ENCODE measurements around the gene PRKCD. TPM values are rescaled to one million over a fixed set of nuclear protein-coding genes. Genes with fewer than 3 reads are reported as not detected.

Gene PRKCD
- total RNA-seq, 2 experiments from 2014 or later: 19.9 to 23.5 TPM

DNA sequence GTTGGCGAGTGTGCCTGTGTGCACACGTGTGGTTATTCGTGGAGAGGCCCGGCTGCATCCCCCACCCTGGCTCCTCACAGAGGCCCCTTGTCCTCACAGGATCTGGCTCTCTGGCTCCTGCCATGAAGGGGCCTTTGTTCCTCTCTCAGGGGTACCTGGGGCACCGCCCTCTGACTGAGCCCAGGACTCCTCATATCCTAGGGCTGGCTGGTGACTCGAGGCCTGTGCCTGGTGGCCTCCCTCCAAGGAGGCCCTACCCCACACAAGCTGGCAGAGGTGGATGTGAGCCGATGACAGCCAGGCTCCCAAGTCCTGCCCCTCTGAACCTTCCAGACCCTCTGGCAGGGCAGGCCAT lies 10.0 kb downstream of the PRKCD start:
- H3K27me3 Mint-ChIP-seq: no peaks in the 10 kb centered on the region
- no peaks in the 10 kb centered on the region for H3K36me3 Mint-ChIP-seq (ENCODE audit: low read depth)
- no peak for DNase-seq
- CTCF ChIA-PET: interaction anchor here (0.5 to 3.5 kb wide), 2 partner anchors 25 to 77 kb away, joined by 4 to 14 read pairs; no protein-coding TSS in a partner anchor
- peaks cover 40% of the 10 kb centered on the region for H3K4me1 Mint-ChIP-seq
- H3K4me3 Mint-ChIP-seq: no peak overlapping the region
- H3K27ac Mint-ChIP-seq: no peak overlapping the region
- no peaks in the 10 kb centered on the region for H3K9me3 Mint-ChIP-seq
- POLR2A ChIA-PET: no interaction called here

DNA sequence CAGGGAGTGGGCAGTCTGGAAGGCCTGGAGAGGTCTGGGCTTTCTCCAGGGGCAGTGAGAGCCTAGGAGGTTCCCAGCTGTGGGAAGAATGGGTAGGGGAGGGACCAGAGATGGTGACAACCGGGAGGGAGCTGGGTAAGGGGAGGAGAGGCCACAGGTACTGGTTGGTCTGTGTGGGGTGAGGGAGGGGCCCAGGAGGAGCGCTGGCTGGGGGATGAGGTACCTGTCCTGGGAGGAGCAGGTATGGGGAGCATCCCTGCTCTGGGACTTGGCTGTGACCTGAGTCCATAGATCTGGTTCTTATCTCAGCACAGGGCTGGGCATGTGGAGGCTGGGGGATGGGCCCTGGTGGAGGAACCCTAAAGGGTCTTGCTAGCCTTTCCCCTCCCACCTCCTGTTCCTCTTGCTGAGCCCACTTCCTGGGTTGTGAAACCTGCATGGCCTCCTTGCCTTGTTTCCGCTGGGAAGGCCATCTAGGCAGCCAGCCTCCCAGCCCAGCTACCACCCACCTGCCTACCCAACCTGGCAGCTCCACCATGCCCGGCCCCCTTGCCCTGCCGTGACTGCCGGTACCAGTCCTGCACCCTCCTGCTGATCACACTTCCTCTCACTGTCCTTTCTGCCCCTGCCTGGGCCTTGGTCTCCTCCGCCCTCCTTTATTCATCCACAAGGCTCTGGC lies 11.0 kb downstream of the PRKCD start:
- Mint-ChIP-seq H3K36me3 (ENCODE audit: low read depth) (no peaks in the 10 kb centered on the region), H3K27me3 (no peaks in the 10 kb centered on the region), H3K4me3 (no peak overlapping the region), H3K4me1 (peaks cover 35% of the 10 kb centered on the region), H3K27ac (no peak overlapping the region), H3K9me3 (no peaks in the 10 kb centered on the region)
- ChIA-PET POLR2A (no interaction called here), CTCF (interaction anchor here (2.1 kb wide), 1 partner anchor 23 kb away, joined by 5 read pairs; no protein-coding TSS in a partner anchor)
- no peak for DNase-seq

DNA sequence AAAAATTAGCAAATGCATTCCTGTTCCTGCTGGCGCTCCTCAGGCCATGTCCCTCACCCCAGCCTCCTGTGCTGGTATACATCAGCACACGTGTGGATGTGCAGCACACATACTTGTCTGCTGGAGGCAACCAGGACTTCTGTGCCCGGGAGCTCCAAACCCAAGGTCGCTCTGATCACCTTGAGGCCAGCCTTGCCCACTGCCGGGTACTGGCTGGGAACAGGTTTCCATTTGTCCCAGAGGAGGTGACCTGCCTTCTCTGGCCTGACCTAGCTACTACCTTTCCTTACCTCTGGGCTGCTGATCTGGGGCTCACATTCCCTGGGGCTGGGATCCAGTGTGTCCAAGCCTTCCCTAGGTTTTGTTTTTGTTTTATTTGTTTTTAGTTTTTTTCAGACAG lies 12.1 kb downstream of the PRKCD start:
- H3K4me1 Mint-ChIP-seq: peaks cover 34% of the 10 kb centered on the region
- H3K27ac Mint-ChIP-seq: no peak overlapping the region
- ChIA-PET POLR2A (no interaction called here), CTCF (interaction anchor here (0.6 to 2.1 kb wide), 3 partner anchors 13 to 958 kb away, joined by 3 to 5 read pairs (median 4); no protein-coding TSS in a partner anchor)
- H3K9me3 Mint-ChIP-seq: no peaks in the 10 kb centered on the region
- no peaks in the 10 kb centered on the region for H3K27me3 Mint-ChIP-seq
- no peak for DNase-seq
- no peaks in the 10 kb centered on the region for H3K36me3 Mint-ChIP-seq (ENCODE audit: low read depth)
- H3K4me3 Mint-ChIP-seq: no peak overlapping the region

DNA sequence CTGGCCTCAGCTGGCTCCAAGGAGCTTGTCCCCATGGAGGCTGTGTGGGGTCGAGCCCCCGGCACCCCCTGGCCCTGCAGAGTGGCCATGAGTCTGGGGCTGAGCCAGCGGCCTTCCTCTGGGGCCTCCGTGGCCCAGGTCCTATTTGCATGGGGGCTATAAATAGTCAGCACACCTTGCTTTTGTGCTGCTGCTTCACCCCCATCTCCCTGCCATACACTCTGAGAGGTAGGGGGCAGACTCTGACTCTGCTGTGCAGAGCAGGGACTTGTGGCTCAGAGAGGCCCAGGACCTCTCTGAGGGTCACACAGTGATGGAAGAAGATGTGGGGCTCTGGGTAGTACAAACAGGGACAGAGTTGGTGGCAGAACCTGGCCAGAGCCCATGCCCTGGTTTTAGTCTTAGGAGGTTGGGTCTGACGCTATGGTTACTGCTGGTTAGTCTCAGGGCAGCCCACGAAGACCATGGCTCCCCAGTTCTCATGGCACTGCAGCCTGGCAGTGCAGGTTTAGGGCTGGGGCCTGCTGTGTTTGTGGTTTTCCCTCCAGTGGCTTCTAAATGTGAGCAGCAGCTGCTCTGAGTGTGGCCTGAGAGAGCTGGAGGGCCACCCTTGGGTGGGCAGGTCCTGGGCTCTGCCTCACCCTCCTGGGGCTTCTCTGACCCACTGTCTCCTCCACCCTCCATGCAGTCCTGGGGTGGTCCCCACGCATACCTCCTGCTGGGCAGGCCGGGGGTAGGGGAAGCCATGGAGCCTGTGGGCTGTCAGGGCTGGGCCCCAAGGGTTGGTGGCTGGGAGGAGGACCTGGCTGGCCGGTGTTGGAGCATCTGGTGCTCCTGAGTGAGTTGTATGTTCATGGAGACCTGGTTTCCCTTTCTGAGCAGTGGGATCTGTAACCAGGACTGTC lies 13.6 kb downstream of the PRKCD start:
- Mint-ChIP-seq H3K4me1 (peaks cover 20% of the 10 kb centered on the region), H3K27me3 (no peaks in the 10 kb centered on the region), H3K27ac (no peak overlapping the region), H3K9me3 (no peaks in the 10 kb centered on the region), H3K36me3 (ENCODE audit: low read depth) (no peaks in the 10 kb centered on the region), H3K4me3 (no peak overlapping the region)
- ChIA-PET POLR2A (no interaction called here), CTCF (interaction anchor here (1.2 kb wide), 1 partner anchor 64 kb away, joined by 3 read pairs; no protein-coding TSS in a partner anchor)
- DNase-seq: no peak

- CTCF ChIA-PET: interaction anchor here (0.9 to 1.0 kb wide), 2 partner anchors 15 to 20 kb away, joined by 3 to 4 read pairs; no protein-coding TSS in a partner anchor
- Mint-ChIP-seq H3K4me1 (peaks cover 8% of the 10 kb centered on the region), H3K27me3 (no peaks in the 10 kb centered on the region), H3K27ac (no peak overlapping the region), H3K9me3 (no peaks in the 10 kb centered on the region), H3K36me3 (ENCODE audit: low read depth) (no peaks in the 10 kb centered on the region), H3K4me3 (no peak overlapping the region)
- POLR2A ChIA-PET: no interaction called here
- DNase-seq: no peak
These were observed 14.9 kb downstream of the PRKCD start for GRCh38 chr3:53175613-53176540.

DNA sequence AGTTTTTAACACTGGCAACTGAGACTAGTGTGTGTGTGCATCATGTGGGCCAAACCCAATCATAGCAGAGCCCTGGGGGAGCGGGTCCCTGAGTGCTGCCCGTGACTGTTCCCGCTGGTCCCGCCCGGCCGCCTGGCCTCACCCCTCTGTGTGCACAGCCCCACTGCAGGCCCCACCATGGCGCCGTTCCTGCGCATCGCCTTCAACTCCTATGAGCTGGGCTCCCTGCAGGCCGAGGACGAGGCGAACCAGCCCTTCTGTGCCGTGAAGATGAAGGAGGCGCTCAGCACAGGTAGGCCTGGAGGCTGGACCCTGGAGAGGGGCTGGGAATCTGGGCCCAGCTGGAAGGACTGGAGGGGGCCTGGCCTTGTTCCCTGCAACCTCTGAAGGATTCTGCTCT lies 17.2 kb downstream of the PRKCD start:
- Mint-ChIP-seq H3K4me3 (no peak overlapping the region), H3K9me3 (no peaks in the 10 kb centered on the region), H3K36me3 (ENCODE audit: low read depth) (no peaks in the 10 kb centered on the region), H3K4me1 (no peaks in the 10 kb centered on the region), H3K27me3 (no peaks in the 10 kb centered on the region), H3K27ac (no peak overlapping the region)
- DNase-seq: no peak
- POLR2A ChIA-PET: no interaction called here
- CTCF ChIA-PET: no interaction called here

DNA sequence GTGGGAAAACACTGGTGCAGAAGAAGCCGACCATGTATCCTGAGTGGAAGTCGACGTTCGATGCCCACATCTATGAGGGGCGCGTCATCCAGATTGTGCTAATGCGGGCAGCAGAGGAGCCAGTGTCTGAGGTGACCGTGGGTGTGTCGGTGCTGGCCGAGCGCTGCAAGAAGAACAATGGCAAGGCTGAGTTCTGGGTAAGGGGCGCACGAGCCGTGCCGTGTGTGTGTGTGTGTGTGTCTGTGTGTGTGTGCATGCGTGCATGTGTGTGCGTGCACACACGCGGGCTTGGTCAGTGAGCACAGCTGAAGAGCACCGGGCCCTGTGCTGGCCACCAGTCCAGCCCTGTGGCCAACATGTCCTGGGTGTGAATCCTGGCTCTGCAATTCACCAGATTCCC lies 18.6 kb downstream of the PRKCD start:
- DNase-seq: no peak
- Mint-ChIP-seq H3K9me3 (no peaks in the 10 kb centered on the region), H3K4me1 (no peaks in the 10 kb centered on the region), H3K27ac (no peak overlapping the region), H3K27me3 (no peaks in the 10 kb centered on the region), H3K4me3 (no peak overlapping the region), H3K36me3 (ENCODE audit: low read depth) (peaks cover under 1% of the 10 kb centered on the region)
- POLR2A ChIA-PET: no interaction called here
- CTCF ChIA-PET: no interaction called here

- POLR2A ChIA-PET: no interaction called here
- Mint-ChIP-seq H3K36me3 (ENCODE audit: low read depth) (peaks cover 6% of the 10 kb centered on the region), H3K9me3 (no peaks in the 10 kb centered on the region), H3K27ac (no peak overlapping the region), H3K27me3 (no peaks in the 10 kb centered on the region), H3K4me1 (no peaks in the 10 kb centered on the region), H3K4me3 (no peak overlapping the region)
- DNase-seq: no peak
- CTCF ChIA-PET: interaction anchor here (0.9 kb wide), 1 partner anchor 20 kb away, joined by 4 read pairs; no protein-coding TSS in a partner anchor
These were observed 19.5 kb downstream of the PRKCD start for GRCh38 chr3:53180305-53181023.

DNA sequence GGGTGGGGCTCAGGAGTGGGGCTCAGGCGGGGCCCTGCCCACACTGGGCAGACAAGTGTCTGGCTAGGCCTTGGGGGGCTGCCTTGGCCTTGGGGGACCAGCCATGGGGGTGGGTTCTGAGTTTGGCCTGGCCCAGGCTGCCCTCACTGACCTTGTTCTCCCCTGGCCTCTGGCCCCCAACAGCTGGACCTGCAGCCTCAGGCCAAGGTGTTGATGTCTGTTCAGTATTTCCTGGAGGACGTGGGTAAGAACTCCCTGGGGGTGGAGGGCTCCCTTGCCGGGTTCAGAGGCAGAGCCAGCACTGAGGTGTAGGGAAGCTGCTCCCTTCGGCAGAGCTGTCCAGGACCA lies 20.0 kb downstream of the PRKCD start:
- CTCF ChIA-PET: interaction anchor here (0.9 kb wide), 1 partner anchor 19 kb away, joined by 4 read pairs; no protein-coding TSS in a partner anchor
- H3K4me1 Mint-ChIP-seq: no peaks in the 10 kb centered on the region
- no peaks in the 10 kb centered on the region for H3K27me3 Mint-ChIP-seq
- no peak overlapping the region for H3K27ac Mint-ChIP-seq
- DNase-seq: no peak
- H3K4me3 Mint-ChIP-seq: no peak overlapping the region
- POLR2A ChIA-PET: no interaction called here
- peaks cover 6% of the 10 kb centered on the region for H3K36me3 Mint-ChIP-seq (ENCODE audit: low read depth)
- no peaks in the 10 kb centered on the region for H3K9me3 Mint-ChIP-seq

DNA sequence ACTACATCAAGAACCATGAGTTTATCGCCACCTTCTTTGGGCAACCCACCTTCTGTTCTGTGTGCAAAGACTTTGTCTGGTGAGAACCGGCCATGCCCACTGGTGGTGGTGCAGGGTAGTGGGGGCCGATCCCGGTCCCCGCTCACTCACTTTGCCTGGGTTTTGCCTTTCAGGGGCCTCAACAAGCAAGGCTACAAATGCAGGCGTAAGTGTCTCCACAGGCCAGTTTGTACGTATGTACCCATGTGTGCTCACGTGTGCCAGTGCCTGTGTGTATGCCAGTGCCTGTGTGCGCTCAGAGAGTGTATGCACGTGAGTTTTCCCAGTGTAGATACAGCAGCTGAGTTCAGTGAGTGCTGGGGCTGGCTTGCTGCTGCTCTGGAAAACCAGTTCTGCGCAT lies 20.5 kb downstream of the PRKCD start:
- Mint-ChIP-seq H3K27ac (no peak overlapping the region), H3K4me3 (no peak overlapping the region), H3K9me3 (no peaks in the 10 kb centered on the region), H3K4me1 (no peaks in the 10 kb centered on the region), H3K27me3 (no peaks in the 10 kb centered on the region), H3K36me3 (ENCODE audit: low read depth) (peaks cover 6% of the 10 kb centered on the region)
- no peak for DNase-seq
- ChIA-PET POLR2A (no interaction called here), CTCF (interaction anchor here (0.6 to 1.4 kb wide), 3 partner anchors 14 to 59 kb away, joined by 3 to 5 read pairs (median 4); no protein-coding TSS in a partner anchor)

GRCh38 chr3:53182764-53183355 lies 21.9 kb downstream of the PRKCD start:
- Mint-ChIP-seq H3K27me3 (no peaks in the 10 kb centered on the region), H3K4me1 (no peaks in the 10 kb centered on the region), H3K27ac (no peak overlapping the region), H3K36me3 (ENCODE audit: low read depth) (peaks cover 6% of the 10 kb centered on the region), H3K9me3 (no peaks in the 10 kb centered on the region), H3K4me3 (no peak overlapping the region)
- ChIA-PET CTCF (interaction anchor here (1.1 to 1.4 kb wide), 2 partner anchors 13 to 49 kb away, joined by 3 to 5 read pairs; no protein-coding TSS in a partner anchor), POLR2A (no interaction called here)
- DNase-seq: no peak

GRCh38 chr3:53183514-53183913 lies 22.5 kb downstream of the PRKCD start:
- DNase-seq: no peak
- H3K36me3 Mint-ChIP-seq (ENCODE audit: low read depth): peaks cover 6% of the 10 kb centered on the region
- H3K4me3 Mint-ChIP-seq: no peak overlapping the region
- H3K27me3 Mint-ChIP-seq: no peaks in the 10 kb centered on the region
- CTCF ChIA-PET: interaction anchor here (0.6 to 1.1 kb wide), 2 partner anchors 49 to 50 kb away, joined by 3 read pairs; no protein-coding TSS in a partner anchor
- H3K9me3 Mint-ChIP-seq: no peaks in the 10 kb centered on the region
- POLR2A ChIA-PET: no interaction called here
- no peak overlapping the region for H3K27ac Mint-ChIP-seq
- no peaks in the 10 kb centered on the region for H3K4me1 Mint-ChIP-seq
